A549 (cell line): Measurements from ENCODE around the gene LILRB4. TPM values are rescaled to one million over a fixed set of nuclear protein-coding genes. Genes with fewer than 3 reads are reported as not detected.

Experiments
- polyA plus RNA-seq, 4 experiments: library from polyadenylated mRNA; depleted of rRNA in 3 of 4; stranded (reverse); fragments of >200 nt; fragmentation: RNase III in 1 of 4; extraction: RNeasy Plus Mini Kit Qiagen cat#74134 plus additional on column Dnase treatment in 1 of 4; gene quantifications; 2 replicates in 3 of 4; 3 replicates in 1 of 4; pipeline ENCODE4 v1.2.3, GENCODE V29; 2011 to 2017
- small RNA-seq, 6 experiments: library from RNA; depleted of rRNA; stranded (forward); fragments of <200 nt; gene quantifications; one replicate each; pipeline ENCODE3, GENCODE V24; 2012

LILRB4 gene
- polyA plus RNA-seq, 2 of the 4 experiments (the other 2 are of a cell fraction), result not detected

Small RNA genes within 50 kb of the gene (small RNA-seq; reads per million reads assigned to genes)
- gene AC245036.3 (0 reads per million in 6 experiments), gene AC245128.2 (0 reads per million in 6 experiments), gene MIR8061 (0 reads per million in 6 experiments)

Other genes starting within 250 kb of the LILRB4 start
- 0.31 and 0.56 TPM in 2 replicates for gene TTYH1, start 247.5 kb upstream of the LILRB4 start, polyA plus RNA-seq (2011; rRNA removed)
- 0.15 to 0.32 TPM in 2 of 3 replicates, not detected in the other for gene TTYH1, start 247.5 kb upstream of the LILRB4 start, polyA plus RNA-seq (2017; fragmentation: RNase III; extraction: RNeasy Plus Mini Kit Qiagen cat#74134 plus additional on column Dnase treatment)
- 30.6 and 52.8 TPM in 2 replicates for gene LENG8, start 213.8 kb upstream of the LILRB4 start, polyA plus RNA-seq (2011; rRNA removed)
- 137 to 148 TPM (median 140 TPM) in 3 replicates for gene LENG8, start 213.8 kb upstream of the LILRB4 start, polyA plus RNA-seq (2017; fragmentation: RNase III; extraction: RNeasy Plus Mini Kit Qiagen cat#74134 plus additional on column Dnase treatment)
- 1.9 and 2.1 TPM in 2 replicates for gene LENG9, start 199.2 kb upstream of the LILRB4 start, polyA plus RNA-seq (2011; rRNA removed)
- 3.8 to 4.9 TPM (median 4.1 TPM) in 3 replicates for gene LENG9, start 199.2 kb upstream of the LILRB4 start, polyA plus RNA-seq (2017; fragmentation: RNase III; extraction: RNeasy Plus Mini Kit Qiagen cat#74134 plus additional on column Dnase treatment)
- not detected in 2 replicates for gene CDC42EP5, start 189.7 kb upstream of the LILRB4 start, polyA plus RNA-seq (2011; rRNA removed)
- gene CDC42EP5, start 189.7 kb upstream of the LILRB4 start, polyA plus RNA-seq (2017; fragmentation: RNase III; extraction: RNeasy Plus Mini Kit Qiagen cat#74134 plus additional on column Dnase treatment), result not detected in 3 replicates
- gene LAIR2, start 160.2 kb upstream of the LILRB4 start, polyA plus RNA-seq (2011; rRNA removed), result not detected in 2 replicates
- not detected in 3 replicates for gene LAIR2, start 160.2 kb upstream of the LILRB4 start, polyA plus RNA-seq (2017; fragmentation: RNase III; extraction: RNeasy Plus Mini Kit Qiagen cat#74134 plus additional on column Dnase treatment)
- not detected in 2 replicates for gene LILRA2, start 89.2 kb upstream of the LILRB4 start, polyA plus RNA-seq (2011; rRNA removed)
- not detected in 3 replicates for gene LILRA2, start 89.2 kb upstream of the LILRB4 start, polyA plus RNA-seq (2017; fragmentation: RNase III; extraction: RNeasy Plus Mini Kit Qiagen cat#74134 plus additional on column Dnase treatment)
- gene LILRA1, start 69.4 kb upstream of the LILRB4 start, polyA plus RNA-seq (2011; rRNA removed), result not detected in 2 replicates
- gene LILRA1, start 69.4 kb upstream of the LILRB4 start, polyA plus RNA-seq (2017; fragmentation: RNase III; extraction: RNeasy Plus Mini Kit Qiagen cat#74134 plus additional on column Dnase treatment), result not detected in 3 replicates
- gene LILRB1, start 32.5 kb upstream of the LILRB4 start, polyA plus RNA-seq (2011; rRNA removed), result not detected in 2 replicates
- not detected in 3 replicates for gene LILRB1, start 32.5 kb upstream of the LILRB4 start, polyA plus RNA-seq (2017; fragmentation: RNase III; extraction: RNeasy Plus Mini Kit Qiagen cat#74134 plus additional on column Dnase treatment)
- not detected in 2 replicates for gene KIR3DL3, start 61.5 kb downstream of the LILRB4 start, polyA plus RNA-seq (2011; rRNA removed)
- not detected in 3 replicates for gene KIR3DL3, start 61.5 kb downstream of the LILRB4 start, polyA plus RNA-seq (2017; fragmentation: RNase III; extraction: RNeasy Plus Mini Kit Qiagen cat#74134 plus additional on column Dnase treatment)
- gene KIR2DL3, start 75.5 kb downstream of the LILRB4 start, polyA plus RNA-seq (2011; rRNA removed), result not detected in 2 replicates
- gene KIR2DL3, start 75.5 kb downstream of the LILRB4 start, polyA plus RNA-seq (2017; fragmentation: RNase III; extraction: RNeasy Plus Mini Kit Qiagen cat#74134 plus additional on column Dnase treatment), result not detected in 3 replicates
- not detected in 2 replicates for gene KIR2DL1, start 106.8 kb downstream of the LILRB4 start, polyA plus RNA-seq (2011; rRNA removed)
- gene KIR2DL1, start 106.8 kb downstream of the LILRB4 start, polyA plus RNA-seq (2017; fragmentation: RNase III; extraction: RNeasy Plus Mini Kit Qiagen cat#74134 plus additional on column Dnase treatment), result not detected in 3 replicates
- gene KIR2DL4, start 140.6 kb downstream of the LILRB4 start, polyA plus RNA-seq (2011; rRNA removed), result not detected in 2 replicates
- not detected in 3 replicates for gene KIR2DL4, start 140.6 kb downstream of the LILRB4 start, polyA plus RNA-seq (2017; fragmentation: RNase III; extraction: RNeasy Plus Mini Kit Qiagen cat#74134 plus additional on column Dnase treatment)
- not detected in 2 replicates for gene KIR3DL1, start 153.5 kb downstream of the LILRB4 start, polyA plus RNA-seq (2011; rRNA removed)
- gene KIR3DL1, start 153.5 kb downstream of the LILRB4 start, polyA plus RNA-seq (2017; fragmentation: RNase III; extraction: RNeasy Plus Mini Kit Qiagen cat#74134 plus additional on column Dnase treatment), result not detected in 3 replicates
- gene KIR2DS4, start 169.7 kb downstream of the LILRB4 start, polyA plus RNA-seq (2011; rRNA removed), result not detected in 2 replicates
- gene KIR2DS4, start 169.7 kb downstream of the LILRB4 start, polyA plus RNA-seq (2017; fragmentation: RNase III; extraction: RNeasy Plus Mini Kit Qiagen cat#74134 plus additional on column Dnase treatment), result not detected in 3 replicates
- not detected in 2 replicates for gene KIR3DL2, start 187.5 kb downstream of the LILRB4 start, polyA plus RNA-seq (2011; rRNA removed)
- gene KIR3DL2, start 187.5 kb downstream of the LILRB4 start, polyA plus RNA-seq (2017; fragmentation: RNase III; extraction: RNeasy Plus Mini Kit Qiagen cat#74134 plus additional on column Dnase treatment), result not detected in 3 replicates
- not detected in 2 replicates for gene FCAR, start 211.2 kb downstream of the LILRB4 start, polyA plus RNA-seq (2011; rRNA removed)
- gene FCAR, start 211.2 kb downstream of the LILRB4 start, polyA plus RNA-seq (2017; fragmentation: RNase III; extraction: RNeasy Plus Mini Kit Qiagen cat#74134 plus additional on column Dnase treatment), result not detected in 3 replicates
- not detected in 2 replicates for gene NCR1, start 243.2 kb downstream of the LILRB4 start, polyA plus RNA-seq (2011; rRNA removed)
- gene NCR1, start 243.2 kb downstream of the LILRB4 start, polyA plus RNA-seq (2017; fragmentation: RNase III; extraction: RNeasy Plus Mini Kit Qiagen cat#74134 plus additional on column Dnase treatment), result not detected in 3 replicates